ENCODE results near the gene TRAF4.
"Not testable (repeated sequence)": the region's sequence is repeated elsewhere in the genome, so short reads cannot be mapped to it uniquely, and the experiment has no call there.

TRAF4 gene

DNA sequence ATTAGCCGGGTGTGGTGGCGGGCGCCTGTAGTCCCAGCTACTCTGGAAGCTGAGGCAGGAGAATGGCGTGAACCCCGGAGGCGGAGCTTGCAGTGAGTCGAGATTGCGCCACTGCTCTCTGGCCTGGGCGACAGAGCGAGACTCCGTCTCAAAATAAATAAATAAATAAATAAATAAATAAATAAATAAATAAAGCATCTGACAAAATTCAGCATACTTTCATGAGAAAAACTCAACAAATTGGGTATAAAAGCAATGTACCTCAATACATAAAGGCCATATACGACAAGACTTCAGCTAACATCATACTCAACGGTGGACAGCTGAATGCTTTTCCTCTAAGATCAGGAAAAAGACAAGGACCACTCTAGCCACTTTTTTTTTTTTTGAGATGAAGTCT lies 35.8 kb downstream of the TRAF4 start:
- not testable (repeated sequence) for DNase-seq (ENCODE audit: low spot score)

- DNase-seq (ENCODE audit: low spot score) = no peak
Measured at GRCh38 chr17:28783161-28783560, 39.4 kb downstream of the TRAF4 start.

DNA sequence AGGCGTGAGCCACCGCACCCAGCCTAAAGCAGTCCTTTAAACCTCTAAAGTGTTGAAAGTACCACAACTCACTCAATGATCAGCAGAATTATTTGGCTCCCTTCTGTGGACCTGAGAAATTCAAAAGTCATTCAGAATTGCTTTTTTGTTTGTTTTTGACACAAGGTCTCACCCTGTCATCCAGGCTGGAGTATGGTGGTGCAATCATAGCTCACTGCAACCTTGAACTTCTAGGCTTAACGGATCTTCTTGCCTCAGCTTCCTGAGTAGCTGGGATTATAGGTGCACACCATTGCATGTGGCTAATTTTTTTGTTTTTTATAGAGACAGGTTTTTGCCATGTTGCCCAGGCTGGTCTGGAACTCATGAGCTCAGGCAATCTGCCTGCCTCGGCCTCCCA lies 44.3 kb downstream of the TRAF4 start:
- no peak for DNase-seq (ENCODE audit: low spot score)

GRCh38 chr17:28792877-28793661 lies 49.3 kb downstream of the TRAF4 start:
- DNase-seq (ENCODE audit: low spot score) = no peak

DNA sequence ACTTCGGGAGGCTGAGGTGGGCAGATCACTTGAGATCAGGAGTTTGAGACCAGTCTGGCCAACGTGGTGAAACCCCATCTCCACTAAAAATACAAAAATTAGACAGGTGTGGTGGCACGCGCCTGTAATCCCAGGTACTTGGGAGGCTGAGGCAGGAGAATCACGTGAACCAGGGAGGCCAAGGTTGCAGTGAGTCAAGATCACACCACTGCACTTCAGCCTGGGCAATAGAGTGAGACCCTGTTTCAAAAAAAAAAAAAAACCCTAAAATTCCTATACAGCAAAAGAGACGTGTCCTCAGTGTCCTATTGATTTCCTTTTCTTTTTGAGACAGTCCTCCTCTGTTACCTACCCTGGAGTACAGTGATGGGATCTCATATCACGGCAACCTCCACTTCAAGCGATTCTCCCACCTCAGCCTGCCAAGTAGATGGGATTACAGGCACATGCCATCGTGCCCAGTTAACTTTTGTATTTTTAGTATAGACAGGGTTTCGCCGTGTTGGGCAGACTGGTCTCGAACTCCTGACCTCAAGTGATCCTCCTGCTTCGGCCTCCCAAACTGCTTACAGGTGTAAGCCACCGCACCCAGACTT lies 51.1 kb downstream of the TRAF4 start:
- DNase-seq (ENCODE audit: low spot score) = not testable (repeated sequence)

- no peak for DNase-seq (ENCODE audit: low spot score)
Measured at GRCh38 chr17:28796062-28796461, 52.3 kb downstream of the TRAF4 start.

Small RNA genes lying within 50 kb of the gene (small RNA-seq; reads per million reads assigned to genes)
- gene SNORD42A (0 reads per million in 2 experiments), gene SNORD42B (0 to 0.03 reads per million in 2 experiments), gene SNORD4A (0 reads per million in 2 experiments), gene SNORD4B (0 reads per million in 2 experiments)

Data from SK-N-DZ (cell line).